ENCODE data around the gene C16orf96. TPM values are rescaled to one million over a fixed set of nuclear protein-coding genes. Genes with fewer than 3 reads are reported as not detected.

C16orf96 gene
- polyA plus RNA-seq, 4 donors = 0.03 to 0.07 TPM; not detected in 2

GRCh38 chr16:4593086-4593485 is 36.9 kb downstream of the C16orf96 start:
- Histone ChIP-seq H3K4me3 (ENCODE audit: low read depth in 1 of 3, low read length in 3 of 3) (no peak overlapping the region), H3K27ac (ENCODE audit: low read depth in 1 of 3, low read length in 2 of 3) (no peak overlapping the region), H3K27me3 (ENCODE audit: control insufficient read depth in 3 of 3, insufficient read depth in 3 of 3, low read length in 3 of 3) (peaks cover 0 to 4% (median 0%) of the 10 kb centered on the region in 3 donors), H3K9me3 (ENCODE audit: control insufficient read depth in 2 of 2, insufficient read depth in 1 of 2, low read depth in 1 of 2, low read length in 1 of 2) (peaks cover 0 to 7% of the 10 kb centered on the region in 2 donors), H3K4me1 (ENCODE audit: control insufficient read depth in 3 of 3, insufficient read depth in 2 of 3, low read depth in 1 of 3, low read length in 2 of 3) (no peaks in the 10 kb centered on the region), H3K36me3 (ENCODE audit: control insufficient read depth in 3 of 3, insufficient read depth in 2 of 3, low read depth in 1 of 3, low read length in 3 of 3) (no peaks in the 10 kb centered on the region)
- no peak for DNase-seq
- WGBS, 3 donors = 69 to 91% (median 82%) methylated on average over 13 to 16 of the region's 16 CpGs
- FAIRE-seq = no peak

GRCh38 chr16:4594433-4595410 is 38.6 kb downstream of the C16orf96 start:
- H3K9me3 ChIP-seq (ENCODE audit: control insufficient read depth in 2 of 2, insufficient read depth in 1 of 2, low read depth in 1 of 2, low read length in 1 of 2) = no peaks in the 10 kb centered on the region
- H3K4me1 ChIP-seq (ENCODE audit: control insufficient read depth in 3 of 3, insufficient read depth in 2 of 3, low read depth in 1 of 3, low read length in 2 of 3) = no peaks in the 10 kb centered on the region
- peaks cover 0 to 4% (median 0%) of the 10 kb centered on the region in 3 donors for H3K27me3 ChIP-seq (ENCODE audit: control insufficient read depth in 3 of 3, insufficient read depth in 3 of 3, low read length in 3 of 3)
- no peak overlapping the region for H3K4me3 ChIP-seq (ENCODE audit: low read depth in 1 of 3, low read length in 3 of 3)
- FAIRE-seq (no peak), DNase-seq (no peak)
- no peaks in the 10 kb centered on the region for H3K36me3 ChIP-seq (ENCODE audit: control insufficient read depth in 3 of 3, insufficient read depth in 2 of 3, low read depth in 1 of 3, low read length in 3 of 3)
- no peak overlapping the region for H3K27ac ChIP-seq (ENCODE audit: low read depth in 1 of 3, low read length in 2 of 3)
- 81 to 88% (median 87%) methylated on average over 38 of the region's 38 CpGs for WGBS, 3 donors

- no peaks in the 10 kb centered on the region for H3K36me3 ChIP-seq (ENCODE audit: control insufficient read depth in 3 of 3, insufficient read depth in 2 of 3, low read depth in 1 of 3, low read length in 3 of 3)
- no peaks in the 10 kb centered on the region for H3K9me3 ChIP-seq (ENCODE audit: control insufficient read depth in 2 of 2, insufficient read depth in 1 of 2, low read depth in 1 of 2, low read length in 1 of 2)
- no peak overlapping the region for H3K27ac ChIP-seq (ENCODE audit: low read depth in 1 of 3, low read length in 2 of 3)
- DNase-seq (peak in 1 of 2 donors; percentile 68), FAIRE-seq (no peak)
- peaks cover 0 to 4% (median 0%) of the 10 kb centered on the region in 3 donors for H3K27me3 ChIP-seq (ENCODE audit: control insufficient read depth in 3 of 3, insufficient read depth in 3 of 3, low read length in 3 of 3)
- WGBS, 3 donors = 6 to 47% (median 31%) methylated on average over 9 of the region's 9 CpGs
- H3K4me1 ChIP-seq (ENCODE audit: control insufficient read depth in 3 of 3, insufficient read depth in 2 of 3, low read depth in 1 of 3, low read length in 2 of 3) = no peaks in the 10 kb centered on the region
- no peak overlapping the region for H3K4me3 ChIP-seq (ENCODE audit: low read depth in 1 of 3, low read length in 3 of 3)
These were observed 41.0 kb downstream of the C16orf96 start for GRCh38 chr16:4597174-4597573.

- DNase-seq (no peak), FAIRE-seq (no peak)
- H3K4me3 ChIP-seq (ENCODE audit: low read depth in 1 of 3, low read length in 3 of 3) = no peak overlapping the region
- WGBS, 3 donors = 86 to 97% (median 90%) methylated on average over 10 of the region's 10 CpGs
- H3K4me1 ChIP-seq (ENCODE audit: control insufficient read depth in 3 of 3, insufficient read depth in 2 of 3, low read depth in 1 of 3, low read length in 2 of 3) = peaks cover 0 to 6% (median 2%) of the 10 kb centered on the region in 3 donors
- H3K27ac ChIP-seq (ENCODE audit: low read depth in 1 of 3, low read length in 2 of 3) = no peak overlapping the region
- peaks cover 0 to 4% (median 0%) of the 10 kb centered on the region in 3 donors for H3K27me3 ChIP-seq (ENCODE audit: control insufficient read depth in 3 of 3, insufficient read depth in 3 of 3, low read length in 3 of 3)
- no peaks in the 10 kb centered on the region for H3K36me3 ChIP-seq (ENCODE audit: control insufficient read depth in 3 of 3, insufficient read depth in 2 of 3, low read depth in 1 of 3, low read length in 3 of 3)
- H3K9me3 ChIP-seq (ENCODE audit: control insufficient read depth in 2 of 2, insufficient read depth in 1 of 2, low read depth in 1 of 2, low read length in 1 of 2) = no peaks in the 10 kb centered on the region
These were observed 42.9 kb downstream of the C16orf96 start for GRCh38 chr16:4599037-4599436.

GRCh38 chr16:4599545-4599944 is 43.4 kb downstream of the C16orf96 start:
- H3K27ac ChIP-seq (ENCODE audit: low read depth in 1 of 3, low read length in 2 of 3) = no peak overlapping the region
- DNase-seq (no peak), FAIRE-seq (no peak)
- 76 to 92% (median 82%) methylated on average over 8 of the region's 8 CpGs for WGBS, 3 donors
- peaks cover 0 to 9% (median 2%) of the 10 kb centered on the region in 3 donors for H3K4me1 ChIP-seq (ENCODE audit: control insufficient read depth in 3 of 3, insufficient read depth in 2 of 3, low read depth in 1 of 3, low read length in 2 of 3)
- no peaks in the 10 kb centered on the region for H3K9me3 ChIP-seq (ENCODE audit: control insufficient read depth in 2 of 2, insufficient read depth in 1 of 2, low read depth in 1 of 2, low read length in 1 of 2)
- no peaks in the 10 kb centered on the region for H3K36me3 ChIP-seq (ENCODE audit: control insufficient read depth in 3 of 3, insufficient read depth in 2 of 3, low read depth in 1 of 3, low read length in 3 of 3)
- H3K27me3 ChIP-seq (ENCODE audit: control insufficient read depth in 3 of 3, insufficient read depth in 3 of 3, low read length in 3 of 3) = peaks cover 0 to 4% (median 0%) of the 10 kb centered on the region in 3 donors
- no peak overlapping the region for H3K4me3 ChIP-seq (ENCODE audit: low read depth in 1 of 3, low read length in 3 of 3)

- no peak overlapping the region for H3K27ac ChIP-seq (ENCODE audit: low read depth in 1 of 3, low read length in 2 of 3)
- no peak overlapping the region for H3K4me3 ChIP-seq (ENCODE audit: low read depth in 1 of 3, low read length in 3 of 3)
- 33 to 40% (median 37%) methylated on average over 18 of the region's 18 CpGs for WGBS, 3 donors
- FAIRE-seq (no peak), DNase-seq (no peak)
- peaks cover 0 to 4% (median 0%) of the 10 kb centered on the region in 3 donors for H3K27me3 ChIP-seq (ENCODE audit: control insufficient read depth in 3 of 3, insufficient read depth in 3 of 3, low read length in 3 of 3)
- H3K4me1 ChIP-seq (ENCODE audit: control insufficient read depth in 3 of 3, insufficient read depth in 2 of 3, low read depth in 1 of 3, low read length in 2 of 3) = peaks cover 0 to 9% (median 2%) of the 10 kb centered on the region in 3 donors
- no peaks in the 10 kb centered on the region for H3K9me3 ChIP-seq (ENCODE audit: control insufficient read depth in 2 of 2, insufficient read depth in 1 of 2, low read depth in 1 of 2, low read length in 1 of 2)
- peaks cover 0 to 2% (median 0%) of the 10 kb centered on the region in 3 donors for H3K36me3 ChIP-seq (ENCODE audit: control insufficient read depth in 3 of 3, insufficient read depth in 2 of 3, low read depth in 1 of 3, low read length in 3 of 3)
These were observed 45.1 kb downstream of the C16orf96 start for GRCh38 chr16:4601036-4601863.

GRCh38 chr16:4601864-4602186 is 45.7 kb downstream of the C16orf96 start:
- 70 to 82% (median 79%) methylated on average over 6 of the region's 6 CpGs for WGBS, 3 donors
- Histone ChIP-seq H3K36me3 (ENCODE audit: control insufficient read depth in 3 of 3, insufficient read depth in 2 of 3, low read depth in 1 of 3, low read length in 3 of 3) (peaks cover 0 to 6% (median 0%) of the 10 kb centered on the region in 3 donors), H3K27ac (ENCODE audit: low read depth in 1 of 3, low read length in 2 of 3) (no peak overlapping the region), H3K4me1 (ENCODE audit: control insufficient read depth in 3 of 3, insufficient read depth in 2 of 3, low read depth in 1 of 3, low read length in 2 of 3) (peaks cover 0 to 9% (median 2%) of the 10 kb centered on the region in 3 donors), H3K27me3 (ENCODE audit: control insufficient read depth in 3 of 3, insufficient read depth in 3 of 3, low read length in 3 of 3) (peaks cover 0 to 4% (median 0%) of the 10 kb centered on the region in 3 donors), H3K4me3 (ENCODE audit: low read depth in 1 of 3, low read length in 3 of 3) (no peak overlapping the region), H3K9me3 (ENCODE audit: control insufficient read depth in 2 of 2, insufficient read depth in 1 of 2, low read depth in 1 of 2, low read length in 1 of 2) (no peaks in the 10 kb centered on the region)
- FAIRE-seq (no peak), DNase-seq (no peak)

GRCh38 chr16:4602331-4602730 is 46.2 kb downstream of the C16orf96 start:
- H3K4me3 ChIP-seq (ENCODE audit: low read depth in 1 of 3, low read length in 3 of 3) = no peak overlapping the region
- H3K36me3 ChIP-seq (ENCODE audit: control insufficient read depth in 3 of 3, insufficient read depth in 2 of 3, low read depth in 1 of 3, low read length in 3 of 3) = peaks cover 0 to 12% (median 0%) of the 10 kb centered on the region in 3 donors
- DNase-seq (no peak), FAIRE-seq (no peak)
- H3K27ac ChIP-seq (ENCODE audit: low read depth in 1 of 3, low read length in 2 of 3) = no peak overlapping the region
- peaks cover 0 to 2% (median 0%) of the 10 kb centered on the region in 3 donors for H3K27me3 ChIP-seq (ENCODE audit: control insufficient read depth in 3 of 3, insufficient read depth in 3 of 3, low read length in 3 of 3)
- H3K9me3 ChIP-seq (ENCODE audit: control insufficient read depth in 2 of 2, insufficient read depth in 1 of 2, low read depth in 1 of 2, low read length in 1 of 2) = no peaks in the 10 kb centered on the region
- H3K4me1 ChIP-seq (ENCODE audit: control insufficient read depth in 3 of 3, insufficient read depth in 2 of 3, low read depth in 1 of 3, low read length in 2 of 3) = peaks cover 0 to 9% (median 2%) of the 10 kb centered on the region in 3 donors
- 70 to 77% (median 76%) methylated on average over 7 to 8 of the region's 8 CpGs for WGBS, 3 donors

All from small intestine (tissue), 7 donors.